Stomach smooth muscle (tissue), 2 donors: Measurements from ENCODE around the gene ZFP62.
"Not testable (repeated sequence)": the region's sequence is repeated elsewhere in the genome, so short reads cannot be mapped to it uniquely, and the experiment has no call there.

Experiments
- H3K27ac ChIP-seq: one replicate; pipeline ENCODE4 v1.7.0; 2013; ENCODE audit warnings: mild to moderate bottlenecking, low read length, inconsistent platforms
- H3K27me3 ChIP-seq, 2 donors: one replicate each; pipeline ENCODE4 v1.7.0; 2013; ENCODE audit warnings: low read length in 2 of 2; ENCODE audit not compliant: insufficient read depth in 2 of 2, control insufficient read depth in 1 of 2
- H3K36me3 ChIP-seq, 2 donors: one replicate each; pipeline ENCODE4 v1.7.0; 2013; ENCODE audit warnings: low read length in 2 of 2; ENCODE audit not compliant: control insufficient read depth in 2 of 2, insufficient read depth in 2 of 2
- H3K4me1 ChIP-seq: one replicate; pipeline ENCODE4 v1.7.0; 2013; ENCODE audit warnings: low read length; ENCODE audit not compliant: control insufficient read depth, insufficient read depth
- H3K4me3 ChIP-seq, 2 donors: one replicate each; pipeline ENCODE4 v1.7.0; 2013; ENCODE audit warnings: low read length in 2 of 2
- H3K9ac ChIP-seq, 2 donors: one replicate each; pipeline ENCODE4 v1.7.0; 2013; ENCODE audit warnings: low read length in 2 of 2, mild to moderate bottlenecking in 1 of 2
- H3K9me3 ChIP-seq, 2 donors: one replicate each; pipeline ENCODE4 v1.7.0; 2013; ENCODE audit warnings: low read length in 2 of 2; ENCODE audit not compliant: control insufficient read depth in 2 of 2
- donor health status: healthy.
- donor health status: Pancreatic carcinoma.

ZFP62 gene

DNA sequence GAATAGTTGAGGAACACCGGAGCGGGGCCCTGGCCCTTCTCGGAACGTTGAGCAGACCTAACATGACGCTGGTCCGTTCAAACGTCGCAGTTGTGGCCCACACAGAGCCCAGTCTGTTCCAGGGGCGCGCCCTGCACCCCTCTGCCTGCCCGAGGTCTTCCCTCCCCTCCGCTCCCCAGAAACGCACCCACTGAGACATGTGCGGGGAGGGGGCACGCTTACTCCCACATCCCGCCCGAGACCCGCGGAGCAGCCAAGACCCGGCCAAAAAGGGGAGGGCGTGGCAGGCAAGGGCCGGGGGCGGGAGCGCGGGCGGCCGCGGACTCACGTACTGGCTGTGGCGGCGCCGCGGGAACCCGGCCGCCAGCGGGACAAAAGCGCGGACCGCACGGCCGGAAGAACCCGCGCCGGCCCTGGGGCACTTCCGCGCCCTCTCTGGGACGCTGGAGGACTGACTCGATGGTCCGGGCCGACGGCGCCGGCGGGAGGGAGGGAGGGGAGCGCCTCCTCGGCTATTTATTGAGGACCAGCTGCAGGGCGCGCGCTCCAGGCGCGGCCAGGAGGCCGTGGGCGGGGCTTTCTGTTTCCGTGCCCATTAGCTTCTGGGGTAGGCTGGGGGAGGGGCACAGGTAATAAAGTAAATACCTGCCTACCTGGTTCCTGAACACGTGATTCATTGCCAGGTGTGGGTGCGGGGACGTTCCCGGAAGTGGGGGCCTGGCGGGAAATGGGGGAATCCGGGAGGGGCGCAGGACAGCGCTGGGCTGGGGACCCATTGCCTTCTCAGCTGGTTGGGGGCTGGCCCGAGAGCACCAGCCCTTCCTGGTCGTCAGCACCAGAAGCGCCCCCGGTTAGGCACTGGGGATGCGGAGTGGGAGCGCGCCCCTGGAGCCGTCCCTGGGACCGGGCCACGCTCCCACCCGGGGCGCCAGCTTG lies at the start of gene ZFP62:
TSS of gene ZFP62 (minus strand) at position 390 of the 936 bp plus-strand sequence. CDS start at position 333, 57 bp downstream.
- H3K36me3 ChIP-seq = no peaks in the 10 kb centered on the region
- H3K9ac ChIP-seq = peak within 1 kb of the TSS; percentile 90 to 95

DNA sequence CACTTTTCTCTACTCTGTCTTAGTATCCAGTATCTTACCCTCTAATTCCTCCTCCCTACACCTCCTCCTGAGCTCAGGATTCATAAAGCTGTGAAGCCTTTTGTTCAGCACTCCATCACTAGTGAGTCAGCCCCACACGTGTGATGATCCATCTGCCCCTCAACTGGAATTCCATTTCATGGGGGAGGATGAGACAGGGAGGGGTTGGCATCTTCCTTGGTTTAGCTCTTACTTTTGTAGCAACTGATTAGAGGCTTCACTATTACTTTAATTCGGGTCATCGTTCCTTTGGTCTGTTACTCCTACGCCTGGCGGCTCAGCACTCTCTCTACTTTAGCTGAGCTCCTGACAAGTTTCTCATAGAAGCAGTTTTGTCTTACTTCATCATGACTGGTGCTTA lies 49.7 kb upstream of the ZFP62 start:
- no peaks in the 10 kb centered on the region for H3K9me3 ChIP-seq
- no peaks in the 10 kb centered on the region for H3K27me3 ChIP-seq
- no peaks in the 10 kb centered on the region for H3K4me1 ChIP-seq
- H3K9ac ChIP-seq = no peak overlapping the region
- no peak overlapping the region for H3K27ac ChIP-seq
- H3K4me3 ChIP-seq = no peak overlapping the region
- no peaks in the 10 kb centered on the region for H3K36me3 ChIP-seq

More for the DNA sequence above, at the start of gene ZFP62:
- no peaks in the 10 kb centered on the region for H3K27me3 ChIP-seq
- peak within 1 kb of the TSS; percentile 95 to 98 for H3K4me3 ChIP-seq
- H3K9me3 ChIP-seq = no peaks in the 10 kb centered on the region
- peak within 1 kb of the TSS; percentile 79 for H3K27ac ChIP-seq
- peaks cover 14% of the 10 kb centered on the region for H3K4me1 ChIP-seq

DNA sequence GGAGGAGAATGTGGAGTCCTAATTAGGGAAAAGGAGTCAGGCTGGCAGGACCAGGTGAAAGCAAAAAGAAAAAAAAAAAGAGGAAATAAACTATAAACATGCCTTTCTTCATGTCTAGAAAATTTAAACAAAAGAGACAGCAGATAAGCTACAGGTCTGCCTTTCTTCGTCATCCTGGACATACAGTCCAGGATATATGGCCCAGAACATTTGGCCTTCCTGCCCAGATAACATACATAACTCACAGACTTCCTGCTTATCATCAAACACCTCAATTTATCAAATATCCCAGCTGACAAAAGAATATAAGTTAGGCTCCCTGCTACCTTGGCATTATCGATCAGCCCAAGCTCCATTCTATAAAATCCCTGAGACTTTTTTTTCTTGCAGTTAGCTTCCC lies 49.1 kb upstream of the ZFP62 start:
- Histone ChIP-seq H3K9ac (no peak overlapping the region), H3K9me3 (no peaks in the 10 kb centered on the region), H3K27me3 (no peaks in the 10 kb centered on the region), H3K36me3 (no peaks in the 10 kb centered on the region), H3K27ac (no peak overlapping the region), H3K4me3 (no peak overlapping the region), H3K4me1 (no peaks in the 10 kb centered on the region)

DNA sequence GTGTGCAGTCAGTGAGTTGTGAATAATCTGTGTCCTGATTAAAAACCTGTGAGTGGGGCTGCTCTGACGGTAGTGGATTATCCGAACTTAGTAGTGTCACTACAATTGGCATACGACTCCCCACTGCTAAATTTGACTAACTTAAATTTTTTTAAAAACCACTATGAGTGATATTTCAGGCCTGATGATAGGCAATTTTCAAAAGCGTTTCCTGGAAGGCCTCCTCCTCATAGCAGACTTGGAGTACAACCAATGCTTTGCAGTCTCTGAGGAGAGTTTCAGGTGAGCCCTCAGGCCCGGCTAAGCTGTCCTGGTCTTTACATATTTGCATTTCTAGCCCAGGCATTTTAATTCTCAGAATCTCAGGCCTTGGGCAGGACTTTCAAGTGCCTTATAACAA lies 48.7 kb upstream of the ZFP62 start:
- Histone ChIP-seq H3K4me3 (no peak overlapping the region), H3K27ac (no peak overlapping the region), H3K9me3 (no peaks in the 10 kb centered on the region), H3K36me3 (no peaks in the 10 kb centered on the region), H3K27me3 (no peaks in the 10 kb centered on the region), H3K4me1 (no peaks in the 10 kb centered on the region), H3K9ac (no peak overlapping the region)

DNA sequence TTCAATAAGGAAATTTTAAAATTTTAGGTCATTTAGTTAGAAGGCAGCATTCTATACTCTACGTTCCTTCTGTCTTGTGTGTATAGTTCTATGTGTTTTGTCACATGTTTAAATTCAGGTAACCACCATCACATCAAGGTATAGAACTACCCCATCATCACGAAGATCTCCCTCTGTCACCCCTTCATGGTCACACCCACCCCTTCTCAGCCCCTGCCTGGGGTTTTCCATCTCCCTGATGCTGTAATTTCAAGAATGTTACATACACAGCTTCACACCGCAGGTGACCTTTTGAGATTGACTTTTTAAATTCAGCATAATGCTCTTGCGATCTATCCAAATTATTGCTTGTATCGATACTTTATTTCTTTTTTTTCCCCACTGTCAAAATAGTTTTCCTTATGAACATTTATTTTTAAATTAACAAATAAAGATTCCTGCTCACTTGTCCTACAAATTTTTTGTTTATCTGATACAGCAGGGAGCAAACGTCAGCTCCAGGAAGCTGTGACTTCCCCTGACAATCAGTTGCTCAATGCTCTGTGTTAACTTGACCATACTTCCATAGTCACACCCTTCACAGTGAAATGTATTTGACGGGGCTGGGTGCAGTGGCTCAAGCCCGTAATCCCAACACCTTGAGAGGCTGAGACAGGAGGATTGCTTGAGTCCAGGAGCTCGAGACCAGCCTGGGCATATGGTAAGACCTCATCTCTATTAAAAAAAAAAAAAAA lies 48.1 kb upstream of the ZFP62 start:
- H3K9ac ChIP-seq = no peak overlapping the region
- H3K27me3 ChIP-seq = no peaks in the 10 kb centered on the region
- no peaks in the 10 kb centered on the region for H3K36me3 ChIP-seq

DNA sequence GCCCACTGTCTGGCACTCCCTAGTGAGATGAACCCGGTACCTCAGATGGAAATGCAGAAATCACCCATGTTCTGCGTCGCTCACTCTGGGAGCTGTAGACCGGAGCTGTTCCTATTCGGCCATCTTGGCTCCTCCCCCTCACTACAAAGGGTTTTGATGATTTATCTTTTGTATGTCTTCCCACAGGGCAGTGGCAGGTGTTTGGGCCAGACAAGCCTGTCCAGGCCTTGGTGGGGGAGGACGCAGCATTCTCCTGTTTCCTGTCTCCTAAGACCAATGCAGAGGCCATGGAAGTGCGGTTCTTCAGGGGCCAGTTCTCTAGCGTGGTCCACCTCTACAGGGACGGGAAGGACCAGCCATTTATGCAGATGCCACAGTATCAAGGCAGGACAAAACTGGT lies 47.3 kb upstream of the ZFP62 start:
- Histone ChIP-seq H3K4me3 (no peak overlapping the region), H3K27ac (no peak overlapping the region), H3K27me3 (no peaks in the 10 kb centered on the region), H3K9me3 (no peaks in the 10 kb centered on the region), H3K4me1 (no peaks in the 10 kb centered on the region), H3K9ac (no peak overlapping the region), H3K36me3 (no peaks in the 10 kb centered on the region)

More for the DNA sequence above, 48.1 kb upstream of the ZFP62 start:
- H3K4me3 ChIP-seq = no peak overlapping the region
- no peaks in the 10 kb centered on the region for H3K9me3 ChIP-seq
- H3K4me1 ChIP-seq = no peaks in the 10 kb centered on the region
- no peak overlapping the region for H3K27ac ChIP-seq

DNA sequence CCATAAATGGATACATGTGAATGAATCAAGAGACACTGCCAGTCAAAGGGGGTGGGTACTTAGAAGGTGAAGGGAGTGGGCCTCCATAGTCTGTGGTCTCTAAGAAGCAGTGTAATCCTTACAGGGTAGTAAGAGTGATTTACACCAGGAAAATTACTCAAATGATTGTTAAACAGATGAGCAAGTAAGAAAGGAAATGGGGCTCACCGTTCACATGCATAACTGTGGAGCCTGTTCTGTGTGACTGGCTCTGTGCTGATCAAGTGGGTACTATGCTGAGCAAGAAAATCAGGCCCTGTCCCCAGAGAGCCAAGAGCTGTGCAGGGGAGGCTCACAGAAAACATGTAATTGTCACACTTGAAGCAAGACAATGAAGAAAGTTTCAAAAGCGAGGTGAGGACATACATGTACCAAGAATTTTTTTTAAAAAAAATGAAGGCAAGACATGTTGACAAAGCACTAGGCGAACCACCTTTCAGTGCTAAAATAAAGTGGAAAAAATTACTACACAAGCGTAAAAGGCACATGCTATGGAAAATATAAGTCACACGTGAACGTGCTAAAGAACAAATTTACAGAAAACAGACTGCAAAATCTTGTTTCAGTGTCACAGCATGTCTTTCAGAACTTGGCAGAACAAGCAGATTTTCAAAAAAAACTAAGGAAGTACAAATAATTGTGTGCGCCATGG lies 40.4 kb upstream of the ZFP62 start:
- Histone ChIP-seq H3K36me3 (no peaks in the 10 kb centered on the region), H3K9ac (no peak overlapping the region), H3K4me3 (no peak overlapping the region), H3K27ac (no peak overlapping the region), H3K9me3 (no peaks in the 10 kb centered on the region), H3K27me3 (no peaks in the 10 kb centered on the region), H3K4me1 (peaks cover 5% of the 10 kb centered on the region)

DNA sequence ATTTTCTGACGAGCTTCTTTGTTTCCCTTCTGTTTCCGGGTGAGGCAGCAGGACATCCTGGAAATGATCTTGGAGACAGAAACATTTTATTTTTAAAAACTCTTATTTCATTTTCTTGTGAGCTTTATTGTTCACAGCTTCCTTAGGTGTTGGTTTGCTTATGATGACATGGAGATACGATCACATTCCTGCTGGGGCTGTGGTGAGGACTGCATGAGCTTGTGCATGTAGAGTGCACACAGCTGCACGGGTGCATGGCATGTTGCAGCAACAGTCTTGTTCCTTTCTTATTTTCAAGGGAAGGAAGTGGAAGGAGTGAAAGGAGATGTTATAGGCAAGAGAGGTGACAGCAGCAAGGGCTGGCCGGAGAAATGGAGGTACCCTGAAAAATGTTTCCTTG lies 39.1 kb upstream of the ZFP62 start:
- Histone ChIP-seq H3K4me1 (peaks cover 5% of the 10 kb centered on the region), H3K9ac (no peak overlapping the region), H3K36me3 (no peaks in the 10 kb centered on the region), H3K4me3 (no peak overlapping the region), H3K27me3 (no peaks in the 10 kb centered on the region), H3K9me3 (no peaks in the 10 kb centered on the region), H3K27ac (no peak overlapping the region)

DNA sequence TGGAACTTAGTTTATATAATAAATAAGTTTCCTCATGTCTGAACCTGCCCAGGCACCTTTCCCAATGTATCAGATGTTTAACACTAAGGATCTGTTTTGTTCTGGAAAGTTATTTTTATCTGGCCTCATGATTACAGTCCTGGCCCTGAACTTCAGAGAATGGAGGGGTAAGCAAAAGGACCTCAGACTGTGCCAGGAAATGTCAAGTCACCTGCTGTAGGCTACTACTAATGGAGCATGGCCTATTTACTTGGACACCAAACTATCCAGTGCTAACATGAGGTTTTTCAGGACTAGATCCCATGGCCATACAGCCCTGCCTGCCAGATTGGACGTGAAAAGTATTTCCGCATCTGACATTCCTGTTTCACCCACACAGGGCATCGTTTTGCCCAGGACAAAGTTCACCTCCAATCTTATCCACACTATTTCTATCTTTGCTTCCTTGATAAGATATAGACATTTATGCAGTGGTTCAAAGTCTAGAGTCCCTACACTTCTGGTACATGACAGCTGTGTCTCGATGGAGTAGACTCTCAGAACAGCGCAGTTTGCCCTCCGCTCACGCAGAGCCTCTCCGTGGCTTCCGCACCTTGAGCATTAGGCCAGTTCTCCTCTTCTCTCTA lies 37.7 kb upstream of the ZFP62 start, which contains the start of gene BTNL8:
TSS of gene BTNL8 (plus strand) at position 539 of the 626 bp plus-strand sequence. CDS start 152 bp downstream, outside the sequence.
- Histone ChIP-seq H3K27me3 (no peaks in the 10 kb centered on the region), H3K9ac (no peak within 1 kb of the TSS), H3K27ac (no peak within 1 kb of the TSS), H3K9me3 (no peaks in the 10 kb centered on the region), H3K4me1 (peaks cover 5% of the 10 kb centered on the region), H3K36me3 (no peaks in the 10 kb centered on the region), H3K4me3 (no peak within 1 kb of the TSS)

DNA sequence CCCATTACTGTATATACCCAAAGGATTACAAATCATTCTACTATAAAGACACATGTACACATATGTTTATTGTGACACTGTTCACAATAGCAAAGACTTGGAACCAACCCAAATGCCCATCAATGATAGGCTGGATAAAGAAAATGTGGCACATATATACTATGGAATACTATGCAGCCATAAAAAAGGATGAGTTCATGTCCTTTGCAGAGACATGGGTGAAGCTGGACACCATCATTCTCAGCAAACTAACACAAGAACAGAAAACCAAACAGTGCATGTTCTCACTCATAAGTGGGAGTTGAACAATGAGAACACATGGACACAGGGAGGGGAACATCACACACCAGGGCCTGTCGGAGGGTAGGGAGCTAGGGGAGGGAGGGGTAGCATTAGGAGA lies 34.3 kb upstream of the ZFP62 start:
- H3K4me1 ChIP-seq, H3K4me3 ChIP-seq, H3K27ac ChIP-seq, H3K9ac ChIP-seq, H3K27me3 ChIP-seq, H3K9me3 ChIP-seq, H3K36me3 ChIP-seq: not testable (repeated sequence)
